Hypothalamus (tissue), 51 donors: ENCODE results near the gene VSIG10L.

Experiments used
- DNase-seq, 51 donors: peaks; one replicate each; lab custom pipeline; 2025; lab: John Stamatoyannopoulos, UW

The VSIG10L gene

GRCh38 chr19:51339687-51340656 is 2.0 kb downstream of the VSIG10L start:
- peak; percentile 25 to 97 (median 85) for DNase-seq

- peak in 1 of 51 donors; percentile 66 for DNase-seq
Measured at GRCh38 chr19:51339313-51339686, 2.6 kb downstream of the VSIG10L start.

GRCh38 chr19:51338563-51339312 is 3.2 kb downstream of the VSIG10L start:
- DNase-seq: peak in 48 of 51 donors; percentile 18 to 88 (median 52)

- no peak for DNase-seq
Measured at GRCh38 chr19:51337861-51338562, 3.9 kb downstream of the VSIG10L start.

GRCh38 chr19:51337141-51337860 is 4.6 kb downstream of the VSIG10L start:
- no peak for DNase-seq

- DNase-seq: no peak
Measured at GRCh38 chr19:51333836-51334460, 8.0 kb downstream of the VSIG10L start.

- no peak for DNase-seq
Measured at GRCh38 chr19:51331716-51332115, 10.2 kb downstream of the VSIG10L start.

- DNase-seq: no peak
Measured at GRCh38 chr19:51331193-51331592, 10.7 kb downstream of the VSIG10L start.

GRCh38 chr19:51330366-51330765 is 11.6 kb downstream of the VSIG10L start:
- no peak for DNase-seq

- DNase-seq: no peak
Measured at GRCh38 chr19:51329411-51329810, 12.5 kb downstream of the VSIG10L start.

GRCh38 chr19:51327066-51328001 is 14.6 kb downstream of the VSIG10L start:
- peak in 5 of 51 donors; percentile 12 to 24 (median 19) for DNase-seq

GRCh38 chr19:51326216-51327065 is 15.5 kb downstream of the VSIG10L start:
- DNase-seq: no peak

- no peak for DNase-seq
Measured at GRCh38 chr19:51325161-51325976, 16.6 kb downstream of the VSIG10L start.

- peak in 2 of 51 donors; percentile 11 to 24 for DNase-seq
Measured at GRCh38 chr19:51324167-51324481, 17.8 kb downstream of the VSIG10L start.

GRCh38 chr19:51323481-51324166 is 18.3 kb downstream of the VSIG10L start:
- no peak for DNase-seq

- DNase-seq: no peak
Measured at GRCh38 chr19:51321799-51322198, 20.1 kb downstream of the VSIG10L start.
